Activated T-helper 17 cell treated with anti-CD3 and anti-CD28 coated beads, Interleukin-2, amount 50 U/mL, for 72 hours (primary cell): ENCODE measurements around the gene EIF1. TPM values are rescaled to one million over a fixed set of nuclear protein-coding genes. Genes with fewer than 3 reads are reported as not detected.

Experiments used
- ATAC-seq: fragments of 150-1000 bp; cut with Tn5 transposase; replicated peaks from 2 replicates; pipeline ENCODE4 v1.10.0; 2021; ENCODE audit warnings: mild to moderate bottlenecking, moderate library complexity
- H3K27ac Mint-ChIP-seq: one replicate; pipeline ENCODE4 v1.8.0; 2022; ENCODE audit warnings: mixed read lengths
- H3K27me3 Mint-ChIP-seq: one replicate; pipeline ENCODE4 v1.8.0; 2022; ENCODE audit warnings: mixed read lengths
- H3K36me3 Mint-ChIP-seq: one replicate; pipeline ENCODE4 v1.8.0; 2022; ENCODE audit warnings: low read depth, mild to moderate bottlenecking, mixed read lengths
- H3K4me1 Mint-ChIP-seq: one replicate; pipeline ENCODE4 v1.8.0; 2022; ENCODE audit warnings: mixed read lengths
- H3K4me3 Mint-ChIP-seq: one replicate; pipeline ENCODE4 v1.8.0; 2022; ENCODE audit warnings: mild to moderate bottlenecking, mixed read lengths
- H3K9me3 Mint-ChIP-seq: one replicate; pipeline ENCODE4 v1.8.0; 2022; ENCODE audit warnings: mixed read lengths
- total RNA-seq, 2 donors: library from RNA; stranded (reverse); gene quantifications; one replicate each; pipeline ENCODE4 v1.2.3, GENCODE V29; 2022

EIF1 gene
- total RNA-seq, 2 donors from 2014 or later = 925 to 935 TPM

DNA sequence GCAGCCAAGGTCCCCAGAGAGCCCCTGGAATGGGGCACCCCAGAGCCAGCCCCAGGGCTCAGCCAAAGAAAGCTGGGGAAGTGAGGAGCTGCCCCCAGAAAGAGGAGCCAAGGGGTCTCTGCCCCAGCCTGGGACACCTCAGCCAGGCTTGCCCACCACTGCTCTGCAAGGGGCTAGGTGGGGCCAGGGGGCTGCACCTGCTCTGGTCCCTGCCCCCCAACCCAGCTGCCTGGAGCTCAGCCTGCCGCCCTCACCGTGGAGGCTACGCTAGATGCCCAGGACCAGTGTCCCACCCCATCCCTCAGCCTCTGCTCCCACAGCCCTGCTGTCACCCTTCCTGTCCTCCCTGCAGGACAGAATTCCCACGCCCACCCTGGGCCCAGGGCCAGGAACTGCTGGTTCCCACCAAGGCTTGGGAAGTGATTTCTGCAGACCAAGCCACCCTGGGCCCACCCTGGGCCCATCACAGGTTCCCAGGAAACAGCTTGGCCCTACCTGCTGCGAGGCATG, 36.2 kb upstream of the EIF1 start:
- H3K9me3 Mint-ChIP-seq = no peaks in the 10 kb centered on the region
- no peaks in the 10 kb centered on the region for H3K4me1 Mint-ChIP-seq
- ATAC-seq = no peak
- H3K4me3 Mint-ChIP-seq = no peak overlapping the region
- H3K36me3 Mint-ChIP-seq = no peaks in the 10 kb centered on the region
- no peak overlapping the region for H3K27ac Mint-ChIP-seq
- peaks cover 3% of the 10 kb centered on the region for H3K27me3 Mint-ChIP-seq

DNA sequence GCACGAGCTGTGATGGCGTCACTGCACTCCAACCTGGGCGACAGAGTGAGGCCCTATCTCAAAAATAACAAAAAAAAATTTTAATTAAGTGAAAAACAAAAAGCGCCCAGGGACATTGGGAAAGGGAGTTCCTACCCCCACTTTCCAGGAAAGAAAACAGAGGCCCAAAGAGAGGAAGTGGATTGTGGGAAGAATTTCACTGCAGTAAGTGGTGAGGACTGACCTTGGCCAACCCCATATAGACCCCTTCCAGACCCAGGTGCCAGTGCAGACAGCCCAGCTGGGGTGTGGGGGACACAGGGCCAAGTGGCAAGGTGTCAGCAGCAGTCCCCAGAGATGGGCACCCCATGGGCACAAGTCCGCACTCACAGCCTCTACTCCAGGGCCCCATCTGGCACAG, 35.3 kb upstream of the EIF1 start:
- H3K9me3 Mint-ChIP-seq = no peaks in the 10 kb centered on the region
- no peaks in the 10 kb centered on the region for H3K4me1 Mint-ChIP-seq
- H3K27me3 Mint-ChIP-seq = peaks cover 3% of the 10 kb centered on the region
- no peak overlapping the region for H3K4me3 Mint-ChIP-seq
- no peak overlapping the region for H3K27ac Mint-ChIP-seq
- no peaks in the 10 kb centered on the region for H3K36me3 Mint-ChIP-seq
- no peak for ATAC-seq

DNA sequence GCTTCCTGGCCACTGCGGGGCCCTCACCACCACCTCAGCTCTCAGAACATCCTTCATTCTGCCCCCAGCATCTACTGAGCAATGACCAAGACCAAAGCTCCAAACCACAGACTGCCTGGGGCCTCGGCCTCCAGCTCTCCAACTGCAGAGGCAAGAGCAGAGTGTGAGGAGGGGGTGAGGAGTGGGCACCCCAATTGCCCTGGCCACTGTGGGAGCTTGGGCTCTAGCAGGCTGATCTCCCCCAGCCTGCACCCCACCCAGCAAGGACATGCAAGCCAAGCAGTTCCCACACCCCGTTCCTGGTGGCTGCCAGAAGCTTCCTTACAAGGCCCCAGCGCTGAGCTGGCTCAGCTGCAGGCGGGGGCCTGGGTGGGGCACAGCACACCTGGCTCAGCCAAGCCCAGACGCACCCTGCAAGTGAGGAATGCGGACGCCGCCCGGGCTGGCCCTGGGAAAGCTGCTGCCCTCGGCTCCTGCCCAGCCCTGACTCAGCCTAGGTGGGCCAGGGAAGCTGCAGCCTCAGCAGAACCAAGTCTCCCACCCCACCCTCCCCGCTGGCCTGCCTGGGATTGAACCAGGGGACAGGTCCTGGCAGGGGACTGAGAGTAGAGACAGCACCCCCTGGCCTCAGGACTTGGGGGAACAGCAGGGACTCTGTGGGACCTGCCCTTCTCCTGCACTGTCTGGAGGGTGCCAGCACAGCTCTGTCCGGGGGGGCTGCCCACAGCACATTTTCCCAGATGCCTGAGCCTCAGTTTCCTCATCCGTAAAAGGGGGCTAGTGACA, 34.6 kb upstream of the EIF1 start:
- ATAC-seq = no peak
- H3K4me1 Mint-ChIP-seq = no peaks in the 10 kb centered on the region
- no peaks in the 10 kb centered on the region for H3K9me3 Mint-ChIP-seq
- H3K4me3 Mint-ChIP-seq = no peak overlapping the region
- peaks cover 3% of the 10 kb centered on the region for H3K27me3 Mint-ChIP-seq
- no peaks in the 10 kb centered on the region for H3K36me3 Mint-ChIP-seq
- H3K27ac Mint-ChIP-seq = no peak overlapping the region

DNA sequence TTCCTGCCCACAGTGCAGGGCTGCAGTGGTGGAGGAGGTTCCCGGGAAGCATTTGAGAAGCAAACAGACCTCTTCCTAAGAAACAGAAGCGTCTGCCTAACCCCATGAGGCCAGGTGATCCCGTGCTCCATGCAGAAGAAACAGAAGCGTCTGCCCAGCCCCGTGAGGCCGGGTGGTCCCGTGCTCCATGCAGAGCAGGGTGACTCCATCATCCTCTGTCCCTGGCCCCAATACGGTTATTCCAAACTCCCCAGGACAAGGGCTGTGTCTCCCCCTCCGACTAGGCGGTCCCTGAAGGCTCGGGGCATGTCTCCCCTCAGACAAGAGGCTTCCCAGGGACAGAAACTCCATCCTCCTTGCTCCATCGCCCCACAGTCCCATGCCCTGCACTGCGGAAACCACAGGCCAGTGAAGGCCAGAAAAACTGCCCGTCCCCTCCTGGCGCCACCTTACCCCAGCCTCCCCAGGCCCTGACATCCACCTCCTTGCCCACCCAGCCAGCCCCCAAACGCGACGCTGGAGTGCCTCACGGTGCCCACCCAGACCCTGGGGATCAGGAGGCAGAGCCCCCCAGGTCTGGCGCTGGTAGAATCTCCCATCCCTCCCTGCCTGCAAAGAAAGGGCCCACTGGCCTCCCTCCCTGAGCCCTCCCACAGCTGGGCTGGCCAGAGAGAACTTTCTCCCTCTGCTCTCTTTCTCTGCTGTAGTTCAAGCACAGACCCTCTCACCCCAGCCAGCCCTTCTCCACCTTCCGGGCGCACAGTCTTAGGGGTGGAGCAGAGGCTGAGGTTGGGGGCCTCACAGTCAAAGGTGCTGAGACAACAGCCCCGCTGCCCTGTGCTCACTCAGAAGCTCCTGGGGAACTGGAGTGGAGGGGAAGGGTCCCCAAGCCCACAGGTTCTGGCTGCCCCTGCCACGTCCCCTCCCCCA, 33.7 kb upstream of the EIF1 start:
- Mint-ChIP-seq H3K27ac (no peak overlapping the region), H3K4me3 (no peak overlapping the region), H3K36me3 (no peaks in the 10 kb centered on the region), H3K9me3 (no peaks in the 10 kb centered on the region), H3K4me1 (no peaks in the 10 kb centered on the region), H3K27me3 (peaks cover 3% of the 10 kb centered on the region)
- ATAC-seq = no peak

DNA sequence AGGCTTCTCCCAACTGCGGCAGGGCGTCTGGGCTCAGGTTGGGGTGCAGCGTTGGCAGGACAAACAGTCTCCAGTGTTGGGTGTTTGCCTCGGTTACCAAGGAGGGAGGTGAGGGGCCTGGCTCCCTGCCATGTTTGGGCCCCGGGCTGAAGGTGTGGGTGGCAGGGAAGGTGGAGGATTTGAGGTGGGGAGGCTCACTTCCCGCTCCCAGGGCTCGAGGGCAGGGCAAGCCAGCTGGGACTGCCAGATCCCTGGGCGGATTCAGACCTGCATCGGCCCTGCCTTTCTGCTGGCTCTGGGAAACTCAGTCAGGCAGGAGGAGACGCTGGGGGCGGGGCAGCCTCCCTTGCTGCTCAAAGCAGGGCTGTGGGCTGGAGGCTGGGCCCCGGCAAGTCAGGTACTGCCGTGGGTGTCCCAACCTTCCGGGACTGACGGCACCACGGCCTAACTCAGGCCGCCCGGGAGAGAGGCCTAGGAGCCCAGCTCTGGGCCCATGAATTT, 33.0 kb upstream of the EIF1 start:
- H3K4me1 Mint-ChIP-seq = no peaks in the 10 kb centered on the region
- no peaks in the 10 kb centered on the region for H3K9me3 Mint-ChIP-seq
- no peaks in the 10 kb centered on the region for H3K36me3 Mint-ChIP-seq
- H3K27me3 Mint-ChIP-seq = peaks cover 3% of the 10 kb centered on the region
- no peak for ATAC-seq
- H3K27ac Mint-ChIP-seq = no peak overlapping the region
- no peak overlapping the region for H3K4me3 Mint-ChIP-seq

DNA sequence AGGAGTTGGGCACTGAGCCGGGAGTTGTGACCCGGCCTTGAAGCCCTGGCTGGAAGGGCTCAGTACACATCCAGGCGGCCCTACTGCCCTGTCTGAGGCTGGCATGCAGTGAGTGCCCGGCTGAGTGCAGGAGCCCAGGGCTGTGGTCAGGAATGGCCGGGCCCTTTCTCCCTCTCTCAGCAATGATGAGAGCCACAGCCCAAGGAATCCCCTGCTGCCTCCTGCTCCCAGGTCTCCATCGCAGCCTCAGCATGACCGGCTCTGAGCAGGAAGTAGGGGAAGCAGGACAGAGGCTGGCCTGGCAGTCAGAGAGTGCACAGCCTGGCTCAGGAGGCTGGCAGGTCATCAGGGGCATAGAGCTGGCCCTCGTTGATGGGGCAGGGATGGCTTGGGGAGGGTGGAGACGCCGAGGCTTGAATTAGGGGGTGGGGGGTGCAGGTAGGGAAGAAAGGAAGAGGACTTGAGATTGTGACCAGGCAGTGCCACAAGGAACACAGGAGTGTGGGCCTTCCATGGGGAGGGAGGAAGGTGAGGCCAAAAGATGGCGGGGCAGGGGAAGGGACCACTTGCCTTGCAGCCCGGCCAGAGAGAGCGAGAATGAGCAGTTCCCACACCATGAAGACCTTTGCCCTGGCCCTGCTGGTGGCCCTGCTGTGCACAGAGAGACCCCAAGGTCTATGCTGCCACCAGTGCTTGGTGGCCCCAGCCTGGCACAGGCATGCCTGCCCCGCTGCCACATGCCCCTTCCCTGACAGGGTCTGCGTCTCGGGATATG, 32.2 kb upstream of the EIF1 start:
- Mint-ChIP-seq H3K36me3 (no peaks in the 10 kb centered on the region), H3K27ac (no peak overlapping the region), H3K4me3 (no peak overlapping the region), H3K9me3 (no peaks in the 10 kb centered on the region), H3K4me1 (no peaks in the 10 kb centered on the region), H3K27me3 (peaks cover 3% of the 10 kb centered on the region)
- no peak for ATAC-seq

DNA sequence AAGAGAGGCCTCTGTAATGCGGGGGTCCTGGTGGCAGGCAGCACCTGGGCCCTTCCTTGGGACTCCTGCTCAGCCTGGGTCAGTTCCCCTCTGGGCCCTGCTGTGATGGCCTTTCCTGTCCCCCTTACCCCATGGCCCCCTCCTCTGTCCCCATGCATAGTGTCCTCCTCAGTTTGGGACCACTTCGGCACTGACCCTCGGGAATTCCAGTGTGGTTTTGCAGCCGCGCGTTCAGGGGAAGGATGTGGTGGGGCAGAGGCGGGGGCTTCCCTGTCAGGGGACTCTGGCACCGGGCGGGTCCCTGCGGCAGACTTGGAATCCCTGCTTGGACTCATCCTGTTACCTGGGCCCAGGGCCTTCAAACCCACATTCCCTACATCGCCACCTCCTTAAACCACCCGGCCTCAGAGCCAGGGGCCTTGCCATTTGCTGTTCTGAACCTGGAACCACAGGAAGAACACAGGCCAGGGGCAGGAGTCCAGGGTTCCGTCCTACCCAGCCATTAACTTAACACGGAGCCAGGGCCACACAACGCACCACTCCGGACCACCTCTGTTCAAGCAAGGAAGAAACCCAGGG, 31.4 kb upstream of the EIF1 start:
- no peaks in the 10 kb centered on the region for H3K4me1 Mint-ChIP-seq
- H3K27ac Mint-ChIP-seq = no peak overlapping the region
- peaks cover 3% of the 10 kb centered on the region for H3K27me3 Mint-ChIP-seq
- ATAC-seq = no peak
- H3K9me3 Mint-ChIP-seq = no peaks in the 10 kb centered on the region
- H3K36me3 Mint-ChIP-seq = no peaks in the 10 kb centered on the region
- H3K4me3 Mint-ChIP-seq = no peak overlapping the region

DNA sequence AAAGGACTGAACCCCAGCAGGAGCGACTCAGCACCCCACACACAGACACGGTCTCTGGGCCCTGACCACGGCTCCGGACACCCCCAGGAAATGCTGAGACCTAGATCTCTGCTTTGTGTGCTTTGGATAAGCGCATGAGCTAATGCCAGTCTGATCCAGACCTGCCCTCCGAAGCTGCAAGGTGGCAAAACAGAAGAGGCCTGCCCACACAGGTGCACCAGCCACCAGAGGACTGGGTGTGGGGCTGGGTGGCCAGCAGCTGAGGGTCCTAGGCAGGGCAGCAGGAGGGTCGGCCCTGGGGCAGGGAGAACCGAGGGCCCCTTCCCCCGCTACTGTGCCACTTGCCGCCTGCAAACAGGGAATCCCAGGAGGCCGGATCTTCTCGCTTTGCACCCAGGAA, 30.7 kb upstream of the EIF1 start:
- Mint-ChIP-seq H3K36me3 (no peaks in the 10 kb centered on the region), H3K4me1 (no peaks in the 10 kb centered on the region), H3K27ac (no peak overlapping the region), H3K27me3 (peaks cover 3% of the 10 kb centered on the region), H3K4me3 (no peak overlapping the region), H3K9me3 (no peaks in the 10 kb centered on the region)
- ATAC-seq = no peak

DNA sequence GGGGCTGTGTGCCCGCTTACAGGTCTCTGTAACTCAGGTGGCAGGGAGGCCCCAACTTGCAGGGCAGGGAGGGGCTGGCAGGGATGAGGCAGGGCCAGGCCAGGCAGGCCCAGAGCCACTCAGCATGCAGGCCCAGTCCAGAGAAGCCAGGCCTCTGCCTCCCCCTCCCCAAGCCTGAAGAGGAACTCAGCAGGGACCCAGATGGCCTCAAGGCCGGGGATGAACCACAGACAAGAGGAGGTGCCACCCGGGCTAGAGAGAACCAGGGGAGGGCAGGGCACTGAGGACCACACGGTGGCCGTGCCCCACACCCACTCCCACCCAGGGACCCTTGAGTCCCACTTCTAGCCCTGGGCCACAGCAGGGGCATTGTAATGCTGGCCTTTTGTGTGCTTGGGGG, 29.8 kb upstream of the EIF1 start:
- no peak for ATAC-seq
- no peaks in the 10 kb centered on the region for H3K9me3 Mint-ChIP-seq
- peaks cover 3% of the 10 kb centered on the region for H3K27me3 Mint-ChIP-seq
- H3K27ac Mint-ChIP-seq = no peak overlapping the region
- peaks cover 4% of the 10 kb centered on the region for H3K4me1 Mint-ChIP-seq
- no peak overlapping the region for H3K4me3 Mint-ChIP-seq
- H3K36me3 Mint-ChIP-seq = no peaks in the 10 kb centered on the region

DNA sequence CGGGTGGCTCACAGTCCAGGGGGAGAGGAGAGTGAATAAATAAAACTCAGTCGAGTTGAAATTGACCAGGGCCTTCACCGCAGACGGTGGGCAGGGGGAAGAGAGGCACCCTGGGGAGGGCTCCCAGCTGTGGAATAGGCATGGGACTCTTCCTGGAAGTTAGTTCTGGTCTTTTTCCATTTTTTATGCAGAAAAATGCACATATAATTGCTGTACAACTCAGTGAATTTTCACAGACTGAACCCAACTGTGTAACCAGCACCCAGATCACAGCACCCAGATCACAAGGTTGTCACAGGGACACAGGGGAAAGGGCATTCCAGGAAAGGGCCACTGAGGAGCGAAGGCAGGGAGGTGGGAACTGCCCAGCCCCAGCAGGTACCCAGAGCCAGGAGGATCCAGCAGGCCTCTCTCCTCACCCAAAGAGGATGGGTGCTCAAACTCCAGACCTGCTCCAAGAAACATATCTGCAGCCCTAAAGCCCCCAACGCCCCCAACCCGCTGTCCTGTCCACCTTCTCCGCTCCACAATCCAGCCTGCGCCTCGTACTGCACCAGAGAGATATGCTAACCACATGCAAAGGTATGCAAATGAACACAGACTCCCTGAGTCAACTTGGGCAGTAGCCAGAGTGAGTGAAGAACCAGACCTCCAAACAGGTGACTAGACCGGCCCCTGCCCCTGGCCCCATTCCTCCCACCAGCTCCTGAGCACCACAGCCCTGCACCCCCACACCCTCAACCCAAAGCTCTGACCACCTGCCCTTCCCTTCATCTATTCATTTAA, 29.1 kb upstream of the EIF1 start:
- no peak for ATAC-seq
- H3K27ac Mint-ChIP-seq = no peak overlapping the region
- H3K27me3 Mint-ChIP-seq = peaks cover 3% of the 10 kb centered on the region
- H3K4me3 Mint-ChIP-seq = no peak overlapping the region
- H3K9me3 Mint-ChIP-seq = no peaks in the 10 kb centered on the region
- peaks cover 5% of the 10 kb centered on the region for H3K4me1 Mint-ChIP-seq
- H3K36me3 Mint-ChIP-seq = no peaks in the 10 kb centered on the region

DNA sequence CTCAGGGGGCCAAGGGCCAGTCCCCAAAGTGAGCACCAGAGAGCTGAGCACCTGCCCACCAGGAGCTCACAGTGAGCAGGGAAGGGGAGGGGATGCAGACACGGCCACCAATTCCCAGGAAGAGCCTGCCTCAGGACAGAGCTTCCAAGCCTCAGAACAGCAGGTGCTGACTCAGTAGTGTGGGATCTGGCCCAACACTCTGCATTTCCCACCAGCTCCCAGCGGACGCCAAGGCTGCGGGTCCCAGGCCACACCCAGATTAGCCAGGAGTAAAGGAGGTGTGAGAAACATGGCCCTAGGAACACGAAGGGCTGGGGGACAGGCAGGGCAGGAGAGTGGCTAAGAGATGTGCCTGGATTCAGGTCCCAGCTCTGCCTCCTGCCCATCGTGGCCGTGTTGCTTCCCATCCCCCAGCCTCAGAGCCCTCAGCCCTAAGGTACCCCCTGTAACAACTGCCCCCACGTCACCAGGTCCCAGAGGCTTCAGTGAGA, 28.4 kb upstream of the EIF1 start:
- Mint-ChIP-seq H3K27ac (peak overlapping the region; percentile 46), H3K36me3 (no peaks in the 10 kb centered on the region)
- ATAC-seq = no peak

DNA sequence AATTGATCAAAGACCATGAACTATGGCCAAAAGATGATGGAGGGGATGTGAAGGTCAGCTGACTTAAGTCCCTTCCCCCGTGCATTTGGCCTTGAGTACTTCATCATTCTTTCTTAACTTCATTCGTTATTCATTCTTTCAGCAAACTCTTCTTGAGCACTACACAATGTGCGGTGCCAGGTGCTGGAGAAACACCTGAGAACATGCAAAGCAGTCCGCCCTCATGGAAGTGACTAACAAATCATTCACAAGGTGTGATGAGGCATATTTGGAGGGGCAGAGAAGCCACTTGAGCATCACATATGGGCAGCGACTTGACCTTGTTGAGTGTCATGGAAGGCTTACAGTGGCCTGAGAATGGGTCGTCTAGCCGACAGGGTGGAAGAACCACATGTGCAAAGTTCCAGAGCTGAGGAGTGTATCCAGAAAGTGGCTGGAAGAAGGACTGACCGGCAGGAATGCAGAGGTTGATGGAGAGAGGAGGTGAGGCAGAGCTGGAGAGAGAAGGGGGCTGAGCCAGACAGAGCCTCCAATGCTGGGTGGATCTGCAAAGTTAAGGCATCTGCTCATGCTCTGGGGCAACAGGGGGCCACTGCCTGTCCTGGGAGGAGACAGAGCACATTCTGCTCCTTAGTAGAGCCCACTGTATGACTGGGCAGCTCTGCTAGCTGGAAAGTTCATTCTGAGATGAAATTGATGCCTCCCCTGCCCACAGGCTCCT, 25.1 kb upstream of the EIF1 start:
- no peak for ATAC-seq
- H3K4me1 Mint-ChIP-seq = peaks cover 24% of the 10 kb centered on the region
- H3K27ac Mint-ChIP-seq = peak overlapping the region; percentile 37
- no peak overlapping the region for H3K4me3 Mint-ChIP-seq
- H3K9me3 Mint-ChIP-seq = no peaks in the 10 kb centered on the region
- H3K27me3 Mint-ChIP-seq = no peaks in the 10 kb centered on the region
- H3K36me3 Mint-ChIP-seq = peaks cover 6% of the 10 kb centered on the region

More for the DNA sequence above, 28.4 kb upstream of the EIF1 start:
- H3K4me3 Mint-ChIP-seq = no peak overlapping the region
- H3K9me3 Mint-ChIP-seq = no peaks in the 10 kb centered on the region
- H3K27me3 Mint-ChIP-seq = peaks cover 3% of the 10 kb centered on the region
- peaks cover 5% of the 10 kb centered on the region for H3K4me1 Mint-ChIP-seq

DNA sequence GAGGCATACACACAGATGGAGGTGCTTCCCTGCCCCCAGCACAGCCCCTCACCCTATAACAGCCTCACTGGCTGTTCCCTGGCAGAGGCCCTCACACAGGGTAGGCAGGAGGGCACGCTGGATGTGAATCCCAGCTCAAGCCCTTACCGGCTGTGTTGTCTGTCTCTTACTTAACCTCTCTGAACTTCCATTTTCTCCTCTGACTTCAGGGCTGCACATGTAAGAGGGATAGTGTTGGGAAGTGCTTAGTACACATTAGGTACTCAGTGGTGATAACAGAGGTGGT, 24.6 kb upstream of the EIF1 start:
- ATAC-seq = no peak
- Mint-ChIP-seq H3K4me1 (peaks cover 24% of the 10 kb centered on the region), H3K9me3 (no peaks in the 10 kb centered on the region), H3K27ac (no peak overlapping the region), H3K27me3 (no peaks in the 10 kb centered on the region), H3K36me3 (peaks cover 6% of the 10 kb centered on the region), H3K4me3 (no peak overlapping the region)
